GM13977 (cell line): ENCODE measurements around the gene NR3C1.

ENCODE experiments used
- DNase-seq: peaks from one replicate; pipeline ENCODE4 v3.0.0; 2012; ENCODE audit warnings: low spot score
- in situ Hi-C: fragments of 300-500 bp; cut with MboI; formaldehyde crosslinking; loops from one replicate; pipeline ENCODE4 v1.12.0; 2022; ENCODE audit warnings: low sequenced_read_pairs, low pct_unique_long_range_greater_than_20kb, mixed read lengths, inconsistent platforms; ENCODE audit not compliant: unreplicated experiment
- TF ChIP-seq, protein P1 (sequence below): IDR thresholded peaks from 2 replicates; pipeline ENCODE4 v1.5.1; 2012; ENCODE audit warnings: mild to moderate bottlenecking, control low read depth; ENCODE audit not compliant: insufficient read depth; ENCODE audit errors: extremely low read depth, missing control alignments

Gene NR3C1

DNA sequence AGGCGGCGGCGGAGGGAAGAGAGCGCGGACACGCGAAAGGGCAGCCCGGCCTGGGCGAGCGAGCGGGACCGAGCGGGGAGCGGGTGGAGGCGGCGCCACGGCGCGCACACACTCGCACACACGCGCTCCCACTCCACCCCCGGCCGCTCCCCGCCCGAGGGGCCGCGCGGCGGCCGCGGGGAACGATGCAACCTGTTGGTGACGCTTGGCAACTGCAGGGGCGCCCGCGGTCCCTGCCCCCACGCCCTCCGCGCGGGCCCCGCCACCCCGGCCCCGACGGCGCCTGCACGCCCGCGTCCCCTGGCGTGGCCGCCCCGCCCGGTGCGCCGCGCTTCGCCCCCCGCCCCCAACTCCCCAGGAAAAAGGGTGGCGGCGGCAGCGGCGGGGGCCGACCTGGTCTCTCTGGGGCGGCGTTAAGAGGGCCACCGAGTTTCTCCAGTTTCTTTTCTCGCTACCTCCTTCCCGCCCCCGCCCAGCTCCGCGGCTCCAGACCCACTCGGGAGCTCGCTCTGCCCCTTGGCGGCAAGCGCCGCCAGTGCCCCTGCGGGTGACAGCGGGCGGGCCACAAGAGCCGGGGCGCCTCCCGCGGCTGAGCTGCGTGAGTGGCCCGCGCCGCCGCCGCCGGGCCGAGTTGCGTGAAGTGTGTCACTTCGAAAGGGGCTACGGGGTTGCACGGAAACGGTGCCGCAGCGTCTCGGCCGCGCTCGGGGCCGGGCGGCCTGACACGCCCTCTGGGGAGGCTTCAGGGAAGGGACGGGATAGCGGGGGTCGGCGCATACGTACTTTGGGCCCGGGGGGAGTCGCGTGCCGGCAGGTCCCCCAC, at the start of gene NR3C1:
TSS of gene NR3C1 (minus strand) at position 94 of the 823 bp plus-strand sequence. CDS start 2,847 bp downstream, outside the sequence.
- TF ChIP-seq, protein P1, sequence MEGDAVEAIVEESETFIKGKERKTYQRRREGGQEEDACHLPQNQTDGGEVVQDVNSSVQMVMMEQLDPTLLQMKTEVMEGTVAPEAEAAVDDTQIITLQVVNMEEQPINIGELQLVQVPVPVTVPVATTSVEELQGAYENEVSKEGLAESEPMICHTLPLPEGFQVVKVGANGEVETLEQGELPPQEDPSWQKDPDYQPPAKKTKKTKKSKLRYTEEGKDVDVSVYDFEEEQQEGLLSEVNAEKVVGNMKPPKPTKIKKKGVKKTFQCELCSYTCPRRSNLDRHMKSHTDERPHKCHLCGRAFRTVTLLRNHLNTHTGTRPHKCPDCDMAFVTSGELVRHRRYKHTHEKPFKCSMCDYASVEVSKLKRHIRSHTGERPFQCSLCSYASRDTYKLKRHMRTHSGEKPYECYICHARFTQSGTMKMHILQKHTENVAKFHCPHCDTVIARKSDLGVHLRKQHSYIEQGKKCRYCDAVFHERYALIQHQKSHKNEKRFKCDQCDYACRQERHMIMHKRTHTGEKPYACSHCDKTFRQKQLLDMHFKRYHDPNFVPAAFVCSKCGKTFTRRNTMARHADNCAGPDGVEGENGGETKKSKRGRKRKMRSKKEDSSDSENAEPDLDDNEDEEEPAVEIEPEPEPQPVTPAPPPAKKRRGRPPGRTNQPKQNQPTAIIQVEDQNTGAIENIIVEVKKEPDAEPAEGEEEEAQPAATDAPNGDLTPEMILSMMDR: peak; percentile 72
- in situ Hi-C loops: loop anchor here (10.0 to 25.0 kb wide), 2 partner anchors 389 to 408 kb away; partner anchors contain the start of gene HMHB1
- DNase-seq: peak; percentile 84

DNA sequence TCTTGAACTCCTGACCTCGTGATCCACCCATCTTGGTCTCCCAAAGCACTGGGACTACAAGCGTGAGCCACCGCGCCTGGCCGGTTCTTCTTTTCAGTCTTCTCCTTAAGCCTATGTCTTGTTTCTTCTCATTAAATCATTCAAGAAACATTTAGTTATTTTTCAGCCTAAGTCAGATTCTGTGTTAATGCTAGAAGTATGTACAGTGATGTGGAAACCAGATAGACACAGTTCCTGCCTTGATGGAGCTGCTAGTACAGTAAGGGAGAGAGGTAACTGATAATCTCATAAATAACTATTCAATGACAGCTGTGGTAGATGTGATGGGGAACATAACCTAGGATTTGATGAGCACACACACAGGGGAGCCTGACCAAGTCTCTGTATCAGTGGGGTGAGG, 46.3 kb upstream of the NR3C1 start:
- in situ Hi-C loops: no loop called here
- no peak for DNase-seq
- TF ChIP-seq, protein P1: no peak

DNA sequence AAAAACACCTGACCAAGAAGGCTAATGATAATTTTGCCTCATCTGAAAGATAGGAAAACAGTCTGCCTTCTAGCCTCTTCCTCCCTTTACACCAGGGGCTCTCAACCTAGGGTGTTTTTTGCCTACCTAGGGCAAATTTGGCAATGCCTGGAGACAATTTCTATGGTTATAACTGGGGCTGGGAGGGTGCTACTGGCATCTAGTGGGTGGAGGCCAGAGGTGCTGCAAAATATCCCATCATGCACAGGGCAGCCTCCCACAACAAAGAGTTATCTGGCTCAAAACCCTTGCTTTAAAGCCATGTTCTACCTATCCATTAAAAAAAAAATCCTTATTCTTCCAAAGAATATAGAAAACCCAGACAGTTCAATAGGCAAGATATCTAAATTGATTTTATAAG, 45.0 kb upstream of the NR3C1 start:
- DNase-seq: no peak
- TF ChIP-seq, protein P1: peak; percentile 17
- in situ Hi-C loops: no loop called here

DNA sequence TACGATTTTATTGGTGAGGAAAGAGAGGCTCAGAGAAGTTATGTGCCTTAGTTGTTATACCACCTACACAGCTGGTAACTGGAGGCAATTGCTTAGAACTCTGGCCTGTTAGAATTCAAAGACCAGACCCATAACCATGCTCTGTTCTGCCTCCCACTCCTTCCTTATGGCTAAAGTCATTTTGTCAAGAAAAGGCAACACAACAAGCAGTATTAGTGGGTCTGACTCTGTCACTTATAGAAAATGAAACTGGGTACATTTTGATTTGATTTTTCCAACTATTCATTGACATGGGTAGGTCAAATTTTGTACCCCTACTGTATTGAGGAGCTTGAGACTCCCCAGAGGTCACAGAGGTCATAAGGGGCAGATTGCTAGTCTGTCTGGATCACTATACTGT, 44.5 kb upstream of the NR3C1 start:
- TF ChIP-seq, protein P1: no peak
- in situ Hi-C loops: no loop called here

DNA sequence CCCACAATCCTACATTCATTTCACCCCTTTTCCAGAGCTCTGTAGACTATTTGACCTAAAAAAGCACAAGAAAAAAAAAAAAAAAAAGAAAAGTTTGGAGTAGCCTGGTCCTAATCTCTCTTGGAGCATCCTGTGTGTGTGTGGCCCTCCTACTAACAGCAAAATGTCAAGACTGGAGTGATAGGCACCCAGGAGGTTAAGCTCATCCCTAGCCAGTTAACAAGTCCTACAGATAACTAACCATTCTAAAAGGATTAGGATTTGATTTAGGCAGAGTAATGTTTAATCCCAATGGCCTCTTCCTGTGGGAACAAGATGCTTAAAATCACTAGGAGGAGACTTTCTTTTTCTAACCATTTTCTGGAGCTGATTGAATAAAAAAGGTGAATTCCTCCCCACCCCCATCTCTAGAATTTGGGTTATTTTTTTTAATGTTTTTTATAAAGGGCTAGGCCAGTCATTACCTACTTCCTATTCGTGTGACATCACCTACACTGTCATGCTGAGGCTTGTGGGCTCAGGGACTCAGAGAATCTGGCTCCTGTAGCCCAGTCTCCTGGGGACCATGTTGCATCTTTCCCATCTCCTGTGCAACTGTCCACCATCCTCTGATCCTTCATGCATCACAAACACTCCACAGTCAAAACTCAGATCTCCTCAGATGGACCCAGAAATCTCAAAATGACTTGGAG, 43.2 kb upstream of the NR3C1 start:
- DNase-seq: peak; percentile 44
- in situ Hi-C loops: no loop called here
- TF ChIP-seq, protein P1: no peak

More for the DNA sequence above, 44.5 kb upstream of the NR3C1 start:
- DNase-seq: no peak

DNA sequence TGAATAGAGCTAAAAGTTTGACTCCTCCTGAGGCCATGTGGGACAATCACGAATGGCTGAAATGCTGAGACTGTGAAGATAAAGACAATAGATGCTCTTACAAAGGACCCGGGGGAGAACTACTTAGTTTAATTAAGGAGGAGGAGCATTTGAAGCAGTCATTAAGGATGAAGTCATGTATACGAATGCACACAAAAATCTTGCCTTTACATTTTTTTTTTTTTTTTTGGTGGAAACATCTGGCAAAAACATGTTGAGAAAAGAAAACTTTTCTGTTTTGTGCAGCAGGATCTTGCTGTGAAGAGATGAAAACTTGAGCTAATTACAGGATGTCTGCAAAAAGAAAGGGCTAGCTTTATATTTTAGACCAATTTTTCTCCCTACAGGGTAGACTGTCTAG, 42.3 kb upstream of the NR3C1 start:
- no peak for DNase-seq
- in situ Hi-C loops: no loop called here
- TF ChIP-seq, protein P1: no peak
